Body of pancreas (tissue), 4 donors: ENCODE results near the gene DAB1. TPM values are rescaled to one million over a fixed set of nuclear protein-coding genes. Genes with fewer than 3 reads are reported as not detected.

ENCODE experiments used
- ATAC-seq: fragments of 150-250 bp; one replicate; pipeline ENCODE4 v1.9.1; 2016
- DNase-seq, 4 donors: peaks; one replicate each; pipeline ENCODE4 v3.0.0-alpha.2; 2019
- H3K27ac ChIP-seq, 4 donors: fragments of 200-600 bp; sonication (generic); 1 replicate in 3 of 4; 2 replicates in 1 of 4; pipeline versions ENCODE4 v1.5.1 to v1.6.1; 2016 to 2019; ENCODE audit warnings: mild to moderate bottlenecking in 1 of 4, mixed read lengths in 1 of 4, moderate library complexity in 1 of 4
- H3K27me3 ChIP-seq, 2 donors: fragments of 200-600 bp; sonication (generic); one replicate each; pipeline ENCODE4 v1.6.0; 2016; ENCODE audit warnings: mild to moderate bottlenecking in 1 of 2
- H3K36me3 ChIP-seq, 2 donors: fragments of 200-600 bp; sonication (generic); replicated peaks in 1 of 2; 2 replicates each; pipeline ENCODE4 v1.5.1; 2016; ENCODE audit warnings: low read depth in 2 of 2; ENCODE audit not compliant: insufficient read depth in 1 of 2
- H3K4me1 ChIP-seq: fragments of 200-600 bp; sonication (generic); one replicate; pipeline ENCODE4 v1.6.0; 2016
- H3K4me3 ChIP-seq, 2 donors: fragments of 200-600 bp; sonication (generic); 1 replicate in 1 of 2; 2 replicates in 1 of 2; pipeline ENCODE4 v1.5.1; 2016 to 2019
- H3K9me3 ChIP-seq, 3 donors: fragments of 200-600 bp; sonication (generic); 1 replicate in 2 of 3; 2 replicates in 1 of 3; pipeline ENCODE4 v1.5.1; 2016
- CTCF ChIP-seq, 7 experiments: fragments of 450-650 bp in 4 of 7; fragments of 200-600 bp in 3 of 7; sonication (generic) in 3 of 7; IDR thresholded peaks; one replicate each; pipeline ENCODE4 v1.5.1; 2016 to 2019; ENCODE audit warnings: antibody characterized with exemption in 7 of 7
- POLR2A ChIP-seq, 3 donors: fragments of 450-650 bp; IDR thresholded peaks; one replicate each; pipeline ENCODE4 v1.6.1; 2016; ENCODE audit warnings: antibody characterized with exemption in 3 of 3, mild to moderate bottlenecking in 2 of 3
- WGBS, 2 donors: methylation state at CpG; one replicate each; pipeline ENCODE4 v1.1.5; 2017; 5-methylcytosine and 5-hydroxymethylcytosine counted together
- intact Hi-C: fragments of 100-400 bp; cut with DNase I; formaldehyde crosslinking; loops from one replicate; pipeline ENCODE4 v1.15.1; 2023
- total RNA-seq, 2 donors: library from RNA; depleted of rRNA; stranded (reverse); fragments of >200 nt; gene quantifications; one replicate each; pipeline ENCODE4 v1.1.0, GENCODE V29; 2016

DAB1 gene
- total RNA-seq, 2 donors from 2014 or later, result under 0.01 TPM; not detected in 1

GRCh38 chr1:57186455-57186854 lies 237.4 kb downstream of the DAB1 start:
- no peaks in the 10 kb centered on the region for H3K27me3 ChIP-seq
- intact Hi-C loops, result no loop called here
- 88% methylated on average over 3 of the region's 3 CpGs for WGBS, 2 donors
- DNase-seq (no peak), ATAC-seq (no peak)
- H3K9me3 ChIP-seq, result no peaks in the 10 kb centered on the region
- no peaks in the 10 kb centered on the region for H3K4me1 ChIP-seq
- TF ChIP-seq POLR2A (IDR thresholded peaks at IDR 0.05), result no peak
- no peak for TF ChIP-seq CTCF (IDR thresholded peaks at IDR 0.05)
- H3K27ac ChIP-seq, result no peak overlapping the region
- no peak overlapping the region for H3K4me3 ChIP-seq
- no peaks in the 10 kb centered on the region for H3K36me3 ChIP-seq

GRCh38 chr1:57179001-57179400 lies 244.9 kb downstream of the DAB1 start:
- no peaks in the 10 kb centered on the region for H3K27me3 ChIP-seq
- no peak overlapping the region for H3K27ac ChIP-seq
- H3K4me3 ChIP-seq, result no peak overlapping the region
- no peaks in the 10 kb centered on the region for H3K9me3 ChIP-seq
- intact Hi-C loops, result no loop called here
- no peaks in the 10 kb centered on the region for H3K4me1 ChIP-seq
- DNase-seq (no peak), ATAC-seq (no peak)
- TF ChIP-seq POLR2A (IDR thresholded peaks at IDR 0.05) (no peak), CTCF (IDR thresholded peaks at IDR 0.05) (no peak)
- H3K36me3 ChIP-seq, result no peaks in the 10 kb centered on the region
- 82 to 84% methylated on average over 4 of the region's 4 CpGs for WGBS, 2 donors

GRCh38 chr1:57175506-57175905 lies 248.4 kb downstream of the DAB1 start:
- H3K4me1 ChIP-seq, result no peaks in the 10 kb centered on the region
- no peaks in the 10 kb centered on the region for H3K27me3 ChIP-seq
- WGBS, 2 donors, result 61 to 81% methylated on average over 5 of the region's 5 CpGs
- H3K27ac ChIP-seq, result no peak overlapping the region
- H3K9me3 ChIP-seq, result no peaks in the 10 kb centered on the region
- DNase-seq, result no peak
- H3K36me3 ChIP-seq, result no peaks in the 10 kb centered on the region
- ATAC-seq, result no peak
- no peak overlapping the region for H3K4me3 ChIP-seq
- TF ChIP-seq POLR2A (IDR thresholded peaks at IDR 0.05) (no peak), CTCF (IDR thresholded peaks at IDR 0.05) (no peak)
- intact Hi-C loops, result no loop called here

GRCh38 chr1:57172040-57172439 lies 251.8 kb downstream of the DAB1 start:
- ATAC-seq, result no peak
- H3K27me3 ChIP-seq, result no peaks in the 10 kb centered on the region
- no peaks in the 10 kb centered on the region for H3K9me3 ChIP-seq
- 67 to 73% methylated on average over 1 of the region's 1 CpG for WGBS, 2 donors
- intact Hi-C loops, result no loop called here
- no peaks in the 10 kb centered on the region for H3K4me1 ChIP-seq
- DNase-seq, result no peak
- TF ChIP-seq CTCF (IDR thresholded peaks at IDR 0.05) (no peak), POLR2A (IDR thresholded peaks at IDR 0.05) (no peak)
- no peak overlapping the region for H3K4me3 ChIP-seq
- H3K36me3 ChIP-seq, result no peaks in the 10 kb centered on the region
- no peak overlapping the region for H3K27ac ChIP-seq

GRCh38 chr1:57167997-57168396 lies 255.9 kb downstream of the DAB1 start:
- no peak for ATAC-seq
- intact Hi-C loops, result no loop called here
- no peak for DNase-seq
- H3K36me3 ChIP-seq, result no peaks in the 10 kb centered on the region
- peaks cover 4% of the 10 kb centered on the region for H3K4me1 ChIP-seq
- no peak overlapping the region for H3K27ac ChIP-seq
- no peak for TF ChIP-seq CTCF (IDR thresholded peaks at IDR 0.05)
- TF ChIP-seq POLR2A (IDR thresholded peaks at IDR 0.05), result no peak
- 57 to 66% methylated on average over 2 of the region's 2 CpGs for WGBS, 2 donors
- no peak overlapping the region for H3K4me3 ChIP-seq
- H3K27me3 ChIP-seq, result no peaks in the 10 kb centered on the region
- H3K9me3 ChIP-seq, result no peaks in the 10 kb centered on the region
